ENCODE measurements around the gene LRRC28.

Gene LRRC28

GRCh38 chr15:99361545-99362185 is 110.4 kb downstream of the LRRC28 start:
- H3K36me3 ChIP-seq (ENCODE audit: control insufficient read depth, low read length), result 0 out of 2 replicates have a peak, but pooled peaks cover 4% of the 10 kb centered on the region
- no peak overlapping the region for H3K4me2 ChIP-seq (ENCODE audit: low read length)

GRCh38 chr15:99365242-99365641 is 114.0 kb downstream of the LRRC28 start:
- Histone ChIP-seq H3K27me3 (ENCODE audit: control insufficient read depth, low read length) (no peaks in the 10 kb centered on the region), H3K27ac (ENCODE audit: low read depth, low read length) (no peak overlapping the region), H4K20me1 (ENCODE audit: control insufficient read depth, insufficient read depth, low read depth, low read length) (no peaks in the 10 kb centered on the region), H3K4me2 (ENCODE audit: low read length) (no peak overlapping the region), H3K9me2 (replicated peaks; ENCODE audit: control insufficient read depth, low read length) (no peaks in the 10 kb centered on the region), H3K9me3 (ENCODE audit: control insufficient read depth, insufficient read depth, low read length) (no peaks in the 10 kb centered on the region), H3F3A (ENCODE audit: control insufficient read depth, insufficient read depth) (no peaks in the 10 kb centered on the region), H3K4me3 (ENCODE audit: low read length) (no peak overlapping the region), H3K4me1 (ENCODE audit: control insufficient read depth, low read length) (no peaks in the 10 kb centered on the region), H3K79me2 (ENCODE audit: control insufficient read depth, low read length) (no peaks in the 10 kb centered on the region), H3K36me3 (ENCODE audit: control insufficient read depth, low read length) (0 out of 2 replicates have a peak, but pooled peaks cover 4% of the 10 kb centered on the region)
- no peak for TF ChIP-seq CTCF (IDR thresholded peaks at IDR 0.05; ENCODE audit: low read depth, low read length, poor library complexity, severe bottlenecking)
- no peak for TF ChIP-seq EZH2phosphoT487 (IDR thresholded peaks at IDR 0.05; ENCODE audit: borderline replicate concordance, low read length)

More at GRCh38 chr15:99361545-99362185, 110.4 kb downstream of the LRRC28 start:
- no peaks in the 10 kb centered on the region for H3K4me1 ChIP-seq (ENCODE audit: control insufficient read depth, low read length)
- H3K9me3 ChIP-seq (ENCODE audit: control insufficient read depth, insufficient read depth, low read length), result no peaks in the 10 kb centered on the region
- H3K27ac ChIP-seq (ENCODE audit: low read depth, low read length), result no peak overlapping the region
- H3K27me3 ChIP-seq (ENCODE audit: control insufficient read depth, low read length), result no peaks in the 10 kb centered on the region
- no peaks in the 10 kb centered on the region for H3K9me2 ChIP-seq (replicated peaks; ENCODE audit: control insufficient read depth, low read length)
- no peak overlapping the region for H3K4me3 ChIP-seq (ENCODE audit: low read length)
- no peaks in the 10 kb centered on the region for H3F3A ChIP-seq (ENCODE audit: control insufficient read depth, insufficient read depth)
- H3K79me2 ChIP-seq (ENCODE audit: control insufficient read depth, low read length), result no peaks in the 10 kb centered on the region
- TF ChIP-seq CTCF (IDR thresholded peaks at IDR 0.05; ENCODE audit: low read depth, low read length, poor library complexity, severe bottlenecking) (peak; percentile 72), EZH2phosphoT487 (IDR thresholded peaks at IDR 0.05; ENCODE audit: borderline replicate concordance, low read length) (no peak)
- no peaks in the 10 kb centered on the region for H4K20me1 ChIP-seq (ENCODE audit: control insufficient read depth, insufficient read depth, low read depth, low read length)

GRCh38 chr15:99366013-99366412 is 114.7 kb downstream of the LRRC28 start:
- H3K27ac ChIP-seq (ENCODE audit: low read depth, low read length), result no peak overlapping the region
- no peaks in the 10 kb centered on the region for H3K9me2 ChIP-seq (replicated peaks; ENCODE audit: control insufficient read depth, low read length)
- H3K9me3 ChIP-seq (ENCODE audit: control insufficient read depth, insufficient read depth, low read length), result no peaks in the 10 kb centered on the region
- no peaks in the 10 kb centered on the region for H3K27me3 ChIP-seq (ENCODE audit: control insufficient read depth, low read length)
- H3K4me2 ChIP-seq (ENCODE audit: low read length), result no peak overlapping the region
- no peaks in the 10 kb centered on the region for H3K79me2 ChIP-seq (ENCODE audit: control insufficient read depth, low read length)
- no peaks in the 10 kb centered on the region for H3F3A ChIP-seq (ENCODE audit: control insufficient read depth, insufficient read depth)
- 0 out of 2 replicates have a peak, but pooled peaks cover 4% of the 10 kb centered on the region for H3K36me3 ChIP-seq (ENCODE audit: control insufficient read depth, low read length)
- no peak overlapping the region for H3K4me3 ChIP-seq (ENCODE audit: low read length)
- TF ChIP-seq EZH2phosphoT487 (IDR thresholded peaks at IDR 0.05; ENCODE audit: borderline replicate concordance, low read length) (no peak), CTCF (IDR thresholded peaks at IDR 0.05; ENCODE audit: low read depth, low read length, poor library complexity, severe bottlenecking) (no peak)
- H3K4me1 ChIP-seq (ENCODE audit: control insufficient read depth, low read length), result peaks cover under 1% of the 10 kb centered on the region; the same call in 1 of the 2 replicates
- no peaks in the 10 kb centered on the region for H4K20me1 ChIP-seq (ENCODE audit: control insufficient read depth, insufficient read depth, low read depth, low read length)

All from DOHH2 (cell line).